Body of pancreas (tissue), 4 donors: ENCODE results near the gene FRRS1.

Experiments used
- CTCF ChIP-seq, 7 experiments: fragments of 450-650 bp in 4 of 7; fragments of 200-600 bp in 3 of 7; sonication (generic) in 3 of 7; IDR thresholded peaks; one replicate each; pipeline ENCODE4 v1.5.1; 2016 to 2019; ENCODE audit warnings: antibody characterized with exemption in 7 of 7
- POLR2A ChIP-seq, 3 donors: fragments of 450-650 bp; IDR thresholded peaks; one replicate each; pipeline ENCODE4 v1.6.1; 2016; ENCODE audit warnings: antibody characterized with exemption in 3 of 3, mild to moderate bottlenecking in 2 of 3

- TF ChIP-seq CTCF (IDR thresholded peaks at IDR 0.05), result no peak
- TF ChIP-seq POLR2A (IDR thresholded peaks at IDR 0.05), result no peak
Observed at GRCh38 chr1:99727575-99728185, 38.8 kb downstream of the FRRS1 start.
